ENCODE measurements around the gene CNTFR.

- TF ChIP-seq EZH2 (IDR thresholded peaks at IDR 0.05; ENCODE audit: borderline replicate concordance): no peak
- TF ChIP-seq CTCF (IDR thresholded peaks at IDR 0.05; ENCODE audit: poor library complexity): no peak
These were observed 72.3 kb downstream of the CNTFR start for GRCh38 chr9:34517185-34517584.
